ENCODE data around the gene SSR3.

DNA sequence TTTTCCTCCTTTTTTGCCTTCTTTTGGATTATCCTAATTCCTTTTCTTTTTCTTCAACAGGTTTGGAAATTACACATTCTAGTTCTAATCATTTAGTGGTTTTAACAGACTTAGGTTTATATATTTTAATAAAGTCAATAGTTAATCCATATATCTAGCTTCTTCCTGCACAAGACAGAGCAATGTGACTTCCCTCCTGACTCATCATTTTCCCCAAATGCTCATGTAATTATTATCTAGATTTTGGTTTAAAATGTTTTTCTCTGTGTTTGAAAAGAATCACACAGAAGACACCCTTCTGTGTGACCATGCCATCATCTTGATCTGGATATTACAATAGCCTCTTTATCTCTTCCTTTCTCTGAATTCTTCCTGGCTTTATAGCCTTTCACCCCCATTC is 28.6 kb upstream of the SSR3 start:
- TF ChIP-seq, protein P1, sequence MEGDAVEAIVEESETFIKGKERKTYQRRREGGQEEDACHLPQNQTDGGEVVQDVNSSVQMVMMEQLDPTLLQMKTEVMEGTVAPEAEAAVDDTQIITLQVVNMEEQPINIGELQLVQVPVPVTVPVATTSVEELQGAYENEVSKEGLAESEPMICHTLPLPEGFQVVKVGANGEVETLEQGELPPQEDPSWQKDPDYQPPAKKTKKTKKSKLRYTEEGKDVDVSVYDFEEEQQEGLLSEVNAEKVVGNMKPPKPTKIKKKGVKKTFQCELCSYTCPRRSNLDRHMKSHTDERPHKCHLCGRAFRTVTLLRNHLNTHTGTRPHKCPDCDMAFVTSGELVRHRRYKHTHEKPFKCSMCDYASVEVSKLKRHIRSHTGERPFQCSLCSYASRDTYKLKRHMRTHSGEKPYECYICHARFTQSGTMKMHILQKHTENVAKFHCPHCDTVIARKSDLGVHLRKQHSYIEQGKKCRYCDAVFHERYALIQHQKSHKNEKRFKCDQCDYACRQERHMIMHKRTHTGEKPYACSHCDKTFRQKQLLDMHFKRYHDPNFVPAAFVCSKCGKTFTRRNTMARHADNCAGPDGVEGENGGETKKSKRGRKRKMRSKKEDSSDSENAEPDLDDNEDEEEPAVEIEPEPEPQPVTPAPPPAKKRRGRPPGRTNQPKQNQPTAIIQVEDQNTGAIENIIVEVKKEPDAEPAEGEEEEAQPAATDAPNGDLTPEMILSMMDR (IDR thresholded peaks at IDR 0.05) = no peak
- no peak for TF ChIP-seq ZFX (IDR thresholded peaks at IDR 0.05; ENCODE audit: borderline replicate concordance)
